ENCODE data around the gene UQCRH.

- TF ChIP-seq CTCF (IDR thresholded peaks at IDR 0.05) (no peak), POLR2A (IDR thresholded peaks at IDR 0.05) (no peak)
Measured at GRCh38 chr1:46303872-46304326, 401 bp downstream of the UQCRH start.
